Iris pigment epithelial cell (primary cell): Measurements from ENCODE around the gene DHX57.
A peak's percentile ranks its signal among the peaks of the same experiment; 100 is the strongest.
"Not testable (repeated sequence)": the region's sequence is repeated elsewhere in the genome, so short reads cannot be mapped to it uniquely, and the experiment has no call there.

Experiments
- DNase-seq: peaks from one replicate; pipeline ENCODE4 v3.0.0-alpha.2; 2011; ENCODE audit warnings: low read depth

The DHX57 gene

GRCh38 chr2:38863061-38863695 is 12.6 kb downstream of the DHX57 start:
- no peak for DNase-seq

GRCh38 chr2:38862476-38862875 is 13.3 kb downstream of the DHX57 start:
- no peak for DNase-seq

- DNase-seq = peak; percentile 77
Observed at GRCh38 chr2:38856165-38856564, 19.6 kb downstream of the DHX57 start.

DNA sequence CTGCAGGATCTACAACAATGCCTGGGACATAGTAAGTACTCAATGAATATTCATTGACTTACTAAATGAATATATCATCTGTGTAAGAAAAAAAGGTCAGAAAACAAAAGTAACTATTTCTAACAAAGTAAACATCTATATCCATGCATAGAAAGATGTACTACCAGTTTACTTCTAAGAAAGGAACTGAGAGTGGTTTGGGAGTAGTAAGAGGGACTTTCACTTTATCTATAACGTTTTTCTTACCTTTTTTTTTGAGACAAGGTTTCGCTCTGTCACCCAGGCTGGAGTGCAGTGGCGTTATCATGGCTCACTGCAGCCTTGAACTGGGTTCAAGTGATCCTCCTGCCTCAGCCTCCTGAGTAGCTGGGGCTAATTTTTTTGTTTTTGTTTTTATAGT is 25.7 kb downstream of the DHX57 start:
- no peak for DNase-seq

- DNase-seq = no peak
Observed at GRCh38 chr2:38836791-38837190, 38.9 kb downstream of the DHX57 start.

- DNase-seq = no peak
Observed at GRCh38 chr2:38835990-38836389, 39.7 kb downstream of the DHX57 start.

DNA sequence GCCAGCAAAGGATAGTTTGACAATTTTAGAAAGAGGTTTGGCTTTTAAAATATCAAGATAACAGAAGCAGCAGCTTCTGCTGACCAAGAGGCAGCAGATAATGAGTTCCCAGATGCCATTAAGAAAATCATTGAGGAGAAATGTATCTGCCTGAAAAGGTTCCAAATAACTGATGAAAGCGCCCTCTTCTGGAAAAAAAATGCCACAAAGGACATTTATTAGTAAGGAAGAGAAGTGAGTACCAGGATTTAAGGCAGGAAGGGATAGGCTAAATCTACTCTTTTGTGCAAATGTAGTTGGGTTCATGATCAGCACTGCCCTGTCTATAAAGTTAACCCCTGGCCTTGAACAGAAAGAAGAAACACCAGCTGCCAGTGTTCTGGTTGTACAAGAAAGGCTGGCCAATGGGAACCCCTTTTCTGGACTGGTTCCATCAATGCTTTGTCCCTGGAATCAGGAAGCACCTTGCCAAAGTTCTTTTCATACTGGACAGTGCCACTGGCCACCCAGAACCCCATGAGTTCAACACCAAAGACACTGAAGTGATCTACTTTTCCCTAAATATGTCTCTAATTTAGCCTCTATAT is 40.6 kb downstream of the DHX57 start:
- DNase-seq = peak; percentile 31

DNA sequence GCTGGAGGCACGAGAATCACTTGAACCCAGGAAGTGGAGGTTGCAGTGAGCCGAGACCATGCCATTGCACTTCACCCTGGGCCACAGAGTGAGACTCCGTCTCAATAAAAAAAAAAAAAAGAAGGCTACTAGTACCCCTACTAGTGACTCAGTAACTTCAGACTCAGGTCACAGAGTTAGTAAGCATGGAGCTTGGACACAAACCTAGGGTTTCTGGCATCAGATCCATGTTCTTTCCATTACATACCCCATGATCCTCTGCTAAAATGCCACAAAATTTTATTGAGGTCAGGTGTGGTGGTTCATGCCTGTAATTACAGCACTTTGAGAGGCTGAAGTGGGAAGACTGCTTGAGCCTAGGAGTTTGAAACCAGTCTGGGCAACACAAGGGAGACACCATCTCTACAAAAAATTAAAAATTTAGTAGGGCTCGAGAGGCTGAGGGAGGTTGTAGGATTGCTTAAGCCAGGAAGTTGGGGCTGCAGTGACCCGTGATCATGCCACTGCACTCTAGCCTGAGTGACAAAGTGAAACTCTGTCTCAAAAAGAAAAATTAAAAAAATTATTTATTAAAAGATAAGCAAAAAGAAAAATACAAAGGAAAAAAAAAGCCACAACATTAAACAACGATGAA is 45.1 kb downstream of the DHX57 start:
- DNase-seq = no peak

DNA sequence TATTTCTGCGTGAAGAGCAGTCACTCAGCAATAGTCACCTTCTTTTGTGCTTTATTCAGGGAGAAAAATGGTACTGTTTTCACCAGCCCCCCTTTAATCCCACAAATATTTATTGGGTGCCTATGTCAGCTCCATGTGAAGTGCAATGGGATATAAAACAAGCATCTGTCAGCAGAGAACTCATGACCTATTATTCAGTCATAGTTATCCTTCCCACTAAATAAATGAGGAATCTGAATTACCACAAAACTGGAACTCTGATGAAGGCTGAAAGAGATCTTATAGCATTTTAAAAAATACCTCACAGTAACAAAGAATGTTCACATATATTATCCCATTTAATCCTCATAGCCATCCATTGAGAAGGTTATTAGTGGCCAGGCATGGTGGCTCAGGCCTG is 45.8 kb downstream of the DHX57 start:
- DNase-seq = no peak

- no peak for DNase-seq
Observed at GRCh38 chr2:38828460-38828859, 47.3 kb downstream of the DHX57 start.

DNA sequence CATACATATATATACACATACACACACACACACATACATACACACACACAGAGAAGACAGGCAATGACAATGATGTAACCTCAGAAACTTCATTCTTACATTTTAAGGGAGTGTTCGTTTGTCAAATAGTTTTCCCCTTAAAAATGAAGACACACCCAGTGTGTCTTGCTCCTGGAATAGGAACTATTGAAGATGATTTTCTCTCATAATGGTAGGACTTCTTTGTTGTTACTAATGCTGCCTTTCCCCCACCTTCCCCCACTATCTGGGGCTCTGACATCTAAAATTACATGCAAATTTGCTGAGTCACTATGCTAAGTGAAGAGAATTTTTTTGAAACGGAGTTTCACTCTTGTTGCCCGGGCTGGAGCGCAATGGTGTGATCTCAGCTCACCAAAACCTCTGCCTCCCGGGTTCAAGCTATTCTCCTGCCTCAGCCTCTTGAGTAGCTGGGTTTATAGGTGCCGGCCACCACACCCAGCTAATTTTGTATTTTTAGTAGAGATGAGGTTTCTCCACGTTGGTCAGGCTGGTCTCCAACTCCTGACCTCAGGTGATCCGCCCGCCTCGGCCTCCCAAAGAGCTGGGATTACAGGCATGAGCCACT is 48.1 kb downstream of the DHX57 start:
- DNase-seq = peak; percentile 90

- no peak for DNase-seq
Observed at GRCh38 chr2:38825956-38826355, 49.8 kb downstream of the DHX57 start.

DNA sequence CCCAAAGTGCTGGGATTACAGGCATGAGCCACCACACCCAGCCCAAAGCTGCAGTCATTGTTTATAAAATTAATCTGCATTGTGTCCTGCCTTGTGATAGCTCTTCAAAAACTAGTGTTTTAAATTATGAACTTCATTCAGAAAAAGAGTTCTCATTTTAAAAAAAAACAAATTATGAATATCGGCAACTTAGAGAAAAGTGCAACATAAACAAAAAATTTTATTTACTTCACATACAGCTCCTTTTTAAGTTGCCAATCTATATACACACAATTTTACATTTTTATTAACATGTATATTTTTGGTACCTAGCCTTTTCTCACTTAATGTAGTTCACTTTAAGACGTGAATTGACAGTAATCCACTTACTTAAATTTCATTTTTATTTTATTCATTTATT is 50.8 kb downstream of the DHX57 start:
- DNase-seq = no peak

- no peak for DNase-seq
Observed at GRCh38 chr2:38823386-38823785, 52.3 kb downstream of the DHX57 start.

GRCh38 chr2:38818565-38818964 is 57.2 kb downstream of the DHX57 start:
- no peak for DNase-seq

GRCh38 chr2:38815936-38816335 is 59.8 kb downstream of the DHX57 start:
- DNase-seq = no peak

GRCh38 chr2:38810488-38810887 is 65.2 kb downstream of the DHX57 start:
- DNase-seq = no peak

GRCh38 chr2:38808677-38809076 is 67.1 kb downstream of the DHX57 start:
- no peak for DNase-seq

GRCh38 chr2:38806733-38807059 is 69.0 kb downstream of the DHX57 start:
- DNase-seq = no peak

DNA sequence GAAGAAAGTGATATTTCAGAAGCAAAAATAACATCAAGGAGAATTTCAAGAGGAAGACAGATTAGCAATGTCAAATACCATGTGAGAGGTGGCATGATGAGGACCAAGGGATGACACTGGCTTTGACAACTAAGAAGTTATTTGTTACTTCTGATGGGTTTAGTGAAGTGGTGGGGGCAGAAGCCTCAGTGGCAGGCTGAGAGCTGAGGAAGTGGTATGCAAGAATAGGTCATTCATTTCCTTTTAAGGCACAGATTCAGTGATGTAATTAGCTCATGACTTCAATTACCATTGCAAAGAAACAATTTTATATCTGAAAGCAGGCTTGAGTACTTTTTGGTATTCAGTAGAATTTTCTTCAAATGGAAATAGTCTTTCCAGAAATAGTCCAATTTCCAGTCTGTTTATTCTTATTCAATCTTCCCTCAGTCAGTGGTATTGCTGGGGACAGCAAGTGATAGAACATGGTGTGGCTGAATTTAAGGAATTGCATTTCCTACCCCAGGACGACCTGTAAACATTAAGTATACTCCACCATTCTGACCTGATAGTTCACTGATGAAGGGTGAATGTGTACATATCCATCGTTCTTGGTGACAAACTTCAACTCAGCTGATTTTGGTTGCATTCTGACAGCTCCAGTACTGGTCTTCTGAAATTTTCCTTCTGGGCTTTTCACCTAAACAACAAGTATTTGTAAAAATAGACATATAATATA is 69.6 kb downstream of the DHX57 start:
- no peak for DNase-seq

DNA sequence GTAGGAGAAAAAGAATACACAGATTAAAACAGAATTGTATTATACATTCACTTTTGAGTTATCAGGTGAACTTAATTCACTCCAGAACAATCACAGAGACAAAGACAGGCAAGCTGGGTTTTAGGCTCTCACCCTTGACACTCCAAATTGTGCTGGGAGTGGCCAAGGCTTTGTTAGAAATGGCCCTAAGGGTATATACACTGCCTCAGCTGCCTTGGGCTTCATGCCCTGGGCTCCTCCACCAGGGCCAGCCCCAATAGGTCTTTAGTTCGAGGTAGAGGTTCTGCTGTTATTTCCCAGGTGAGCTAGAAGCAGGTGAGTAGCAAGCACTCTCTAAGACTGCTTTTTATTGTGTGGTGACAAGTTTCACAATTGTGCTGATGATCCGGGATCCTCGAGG is 77.8 kb downstream of the DHX57 start:
- DNase-seq = no peak

GRCh38 chr2:38797250-38797676 is 78.5 kb downstream of the DHX57 start:
- peak; percentile 25 for DNase-seq

DNA sequence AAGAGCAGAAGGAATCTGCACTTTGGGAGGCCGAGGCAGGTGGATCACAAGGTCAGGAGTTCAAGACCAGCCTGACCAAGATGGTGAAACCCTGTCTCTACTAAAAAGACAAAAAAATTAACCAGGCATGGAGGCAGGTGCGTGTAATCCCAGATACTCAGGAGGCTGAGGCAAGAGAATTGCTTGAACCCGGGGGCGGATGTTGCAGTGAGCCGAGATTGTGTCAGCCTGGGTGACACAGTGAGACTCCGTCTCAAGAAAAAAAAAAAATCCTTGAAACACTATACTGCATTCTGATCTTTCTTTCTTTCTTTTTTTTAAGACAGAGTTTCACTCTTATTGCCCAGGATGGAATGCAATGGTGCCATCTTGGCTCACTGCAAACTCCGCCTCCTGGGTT is 80.7 kb downstream of the DHX57 start:
- not testable (repeated sequence) for DNase-seq
